ENCODE data around the gene THEM4.
"Not testable (repeated sequence)": the region's sequence is repeated elsewhere in the genome, so short reads cannot be mapped to it uniquely, and the experiment has no call there.

THEM4 gene

GRCh38 chr1:151935154-151935553, 25.8 kb upstream of the THEM4 start:
- DNase-seq: no peak

- peak in 12 of 58 donors; percentile 0 to 50 (median 6) for DNase-seq
These were observed 24.8 kb upstream of the THEM4 start for GRCh38 chr1:151934048-151934493.

GRCh38 chr1:151924691-151925587, 15.6 kb upstream of the THEM4 start:
- DNase-seq: no peak

GRCh38 chr1:151923422-151923821, 14.1 kb upstream of the THEM4 start:
- DNase-seq: no peak

- DNase-seq: no peak
These were observed 10.8 kb upstream of the THEM4 start for GRCh38 chr1:151920149-151920548.

GRCh38 chr1:151918819-151919610, 9.7 kb upstream of the THEM4 start:
- DNase-seq: no peak

- no peak for DNase-seq
These were observed 8.8 kb upstream of the THEM4 start for GRCh38 chr1:151918156-151918555.

GRCh38 chr1:151916726-151917370, 7.5 kb upstream of the THEM4 start:
- no peak for DNase-seq

- DNase-seq: no peak
These were observed 5.9 kb upstream of the THEM4 start for GRCh38 chr1:151915061-151915686.

GRCh38 chr1:151914076-151914475, 4.8 kb upstream of the THEM4 start:
- no peak for DNase-seq

GRCh38 chr1:151912973-151913372, 3.7 kb upstream of the THEM4 start:
- no peak for DNase-seq

- no peak for DNase-seq
These were observed 1.1 kb downstream of the THEM4 start for GRCh38 chr1:151908228-151908691.

GRCh38 chr1:151907363-151908139, 1.8 kb downstream of the THEM4 start:
- DNase-seq: no peak

- not testable (repeated sequence) for DNase-seq
These were observed 3.0 kb downstream of the THEM4 start for GRCh38 chr1:151906324-151906645.

- DNase-seq: not testable (repeated sequence)
These were observed 3.6 kb downstream of the THEM4 start for GRCh38 chr1:151905443-151906323.

- DNase-seq: no peak
These were observed 4.3 kb downstream of the THEM4 start for GRCh38 chr1:151905070-151905442.

- DNase-seq: no peak
These were observed 6.5 kb downstream of the THEM4 start for GRCh38 chr1:151902858-151903257.

- DNase-seq: not testable (repeated sequence)
These were observed 8.5 kb downstream of the THEM4 start for GRCh38 chr1:151900804-151901203.

GRCh38 chr1:151898519-151898991, 10.8 kb downstream of the THEM4 start:
- peak in 1 of 58 donors; percentile 33 for DNase-seq
